Liver (tissue), 9 donors: ENCODE measurements around the gene DPH2. TPM values are rescaled to one million over a fixed set of nuclear protein-coding genes. Genes with fewer than 3 reads are reported as not detected.
A peak's percentile ranks its signal among the peaks of the same experiment; 100 is the strongest.

Source experiments
- DNase-seq: peaks from one replicate; pipeline ENCODE4 v3.0.0-alpha.2; 2017; ENCODE audit warnings: low spot score
- H3K27ac ChIP-seq, 2 donors: one replicate each; pipeline ENCODE4 v1.7.0; 2013; ENCODE audit warnings: inconsistent platforms in 2 of 2, low read length in 2 of 2, control low read depth in 1 of 2, low read depth in 1 of 2, mild to moderate bottlenecking in 1 of 2
- H3K27me3 ChIP-seq, 4 donors: one replicate each; pipeline versions ENCODE4 v1.6.1 to v1.7.0; 2013; ENCODE audit warnings: low read length in 3 of 4, inconsistent platforms in 1 of 4, mild to moderate bottlenecking in 1 of 4, moderate library complexity in 1 of 4; ENCODE audit not compliant: control insufficient read depth in 4 of 4, insufficient read depth in 4 of 4
- H3K36me3 ChIP-seq, 4 donors: one replicate each; pipeline versions ENCODE4 v1.6.1 to v1.7.0; 2013; ENCODE audit warnings: low read length in 3 of 4, mild to moderate bottlenecking in 3 of 4, low read depth in 1 of 4, moderate library complexity in 1 of 4; ENCODE audit not compliant: control insufficient read depth in 4 of 4, insufficient read depth in 3 of 4
- H3K4me1 ChIP-seq, 4 donors: one replicate each; pipeline versions ENCODE4 v1.6.1 to v1.7.0; 2013; ENCODE audit warnings: low read length in 3 of 4, mild to moderate bottlenecking in 3 of 4, moderate library complexity in 1 of 4; ENCODE audit not compliant: control insufficient read depth in 4 of 4, insufficient read depth in 4 of 4
- H3K4me3 ChIP-seq, 3 donors: one replicate each; pipeline versions ENCODE4 v1.6.1 to v1.7.0; 2013; ENCODE audit warnings: low read length in 3 of 3, control low read depth in 1 of 3, low read depth in 1 of 3, mild to moderate bottlenecking in 1 of 3
- H3K9ac ChIP-seq, 2 donors: one replicate each; pipeline ENCODE4 v1.7.0; 2013; ENCODE audit warnings: low read length in 2 of 2, mild to moderate bottlenecking in 2 of 2, moderate library complexity in 2 of 2, control low read depth in 1 of 2, low read depth in 1 of 2
- H3K9me3 ChIP-seq, 4 donors: one replicate each; pipeline versions ENCODE4 v1.6.1 to v1.7.0; 2013; ENCODE audit warnings: low read length in 3 of 4; ENCODE audit not compliant: control insufficient read depth in 4 of 4
- ATF3 ChIP-seq: IDR thresholded peaks from 2 replicates; pipeline ENCODE4 v1.6.1; 2016; ENCODE audit warnings: antibody characterized with exemption
- CTCF ChIP-seq: fragments of 150-350 bp; IDR thresholded peaks from 2 replicates; pipeline ENCODE4 v1.5.1; 2017; ENCODE audit warnings: improper control_type of control experiment, low read depth, low read length; ENCODE audit not compliant: missing input control
- EGR1 ChIP-seq, 2 donors: IDR thresholded peaks; 2 replicates each; pipeline ENCODE4 v1.6.1; 2016 to 2018; ENCODE audit warnings: antibody characterized with exemption in 2 of 2, low read depth in 2 of 2
- FOXA1 ChIP-seq: IDR thresholded peaks from 2 replicates; pipeline ENCODE4 v1.6.1; 2016; ENCODE audit warnings: antibody characterized with exemption
- GABPA ChIP-seq, 2 donors: IDR thresholded peaks in 1 of 2; conservative IDR thresholded peaks in 1 of 2; 2 replicates each; pipeline ENCODE4 v1.6.1; 2016; ENCODE audit warnings: antibody characterized with exemption in 2 of 2, mild to moderate bottlenecking in 1 of 2, moderate library complexity in 1 of 2
- HNF4A ChIP-seq, 2 donors: conservative IDR thresholded peaks; 2 replicates each; pipeline ENCODE4 v1.6.1; 2016; ENCODE audit warnings: antibody characterized with exemption in 2 of 2, mild to moderate bottlenecking in 2 of 2
- HNF4G ChIP-seq: IDR thresholded peaks from 2 replicates; pipeline ENCODE4 v1.6.1; 2016; ENCODE audit warnings: antibody characterized with exemption
- JUND ChIP-seq, 2 donors: IDR thresholded peaks; 2 replicates each; pipeline ENCODE4 v1.6.1; 2016; ENCODE audit warnings: antibody characterized with exemption in 2 of 2
- MAX ChIP-seq: IDR thresholded peaks from 2 replicates; pipeline ENCODE4 v1.6.1; 2016; ENCODE audit warnings: antibody characterized with exemption
- NR2F2 ChIP-seq: IDR thresholded peaks from 2 replicates; pipeline ENCODE4 v1.6.1; 2016; ENCODE audit warnings: antibody characterized with exemption
- REST ChIP-seq: IDR thresholded peaks from 2 replicates; pipeline ENCODE4 v1.6.1; 2016; ENCODE audit warnings: antibody characterized with exemption, mild to moderate bottlenecking
- RXRA ChIP-seq, 2 donors: IDR thresholded peaks; 2 replicates each; pipeline ENCODE4 v1.6.1; 2017 to 2018; ENCODE audit warnings: antibody characterized with exemption in 2 of 2, mild to moderate bottlenecking in 1 of 2
- SP1 ChIP-seq: IDR thresholded peaks from 2 replicates; pipeline ENCODE4 v1.6.1; 2018; ENCODE audit warnings: antibody characterized with exemption, mild to moderate bottlenecking
- TAF1 ChIP-seq: conservative IDR thresholded peaks from 2 replicates; pipeline ENCODE4 v1.6.1; 2016; ENCODE audit warnings: antibody characterized with exemption, mild to moderate bottlenecking
- YY1 ChIP-seq: IDR thresholded peaks from 2 replicates; pipeline ENCODE4 v1.6.1; 2016; ENCODE audit warnings: antibody characterized with exemption, mild to moderate bottlenecking
- WGBS: extraction: QIAGEN DNeasy Blood & Tissue Kit; methylation state at CpG from one replicate; pipeline ENCODE4 v1.1.7; 2013; 5-methylcytosine and 5-hydroxymethylcytosine counted together
- polyA plus RNA-seq, 2 donors: library from polyadenylated mRNA; stranded (reverse) in 1 of 2; unstranded in 1 of 2; fragments of 200-250 nt in 1 of 2; fragments of >200 nt in 1 of 2; fragmentation: Nextera tagmentation in 1 of 2; extraction: Ambion mirVana in 1 of 2; gene quantifications; one replicate each; pipeline versions ENCODE4 v1.2.1 to v1.2.3, GENCODE V29; 2013 to 2015
- total RNA-seq, 2 donors: library from RNA; depleted of rRNA; stranded (reverse); fragments of >200 nt; gene quantifications; one replicate each; pipeline ENCODE4 v1.2.3, GENCODE V29; 2014
- donor health status: healthy.
- donor health status: healthy.
- donor health status: healthy.
- donor health status: healthy.
- donor health status: healthy.

Gene DPH2
- total and polyA plus RNA-seq, 4 donors = 9.3 to 20.9 (median 15.4) TPM

- peaks cover 5 to 21% (median 12%) of the 10 kb centered on the region in 4 donors for H3K36me3 ChIP-seq
- H3K27ac ChIP-seq = peak overlapping the region in 1 of 2 donors; percentile 96
- H3K9ac ChIP-seq = peak overlapping the region in 1 of 2 donors; percentile 91
- WGBS = 90% methylated on average over 4 of the region's 4 CpGs
- no peak for DNase-seq
- no peaks in the 10 kb centered on the region for H3K27me3 ChIP-seq
- peak overlapping the region; percentile 88 to 93 (median 88) for H3K4me3 ChIP-seq
- no peaks in the 10 kb centered on the region for H3K9me3 ChIP-seq
- no peak for TF ChIP-seq SP1
- no peak for TF ChIP-seq EGR1 (IDR thresholded peaks at IDR 0.05; ENCODE audit: low read depth in 2 of 2)
- no peak for TF ChIP-seq JUND (IDR thresholded peaks at IDR 0.05)
- TF ChIP-seq TAF1 = no peak
- no peak for TF ChIP-seq FOXA1
- no peak for TF ChIP-seq HNF4G
- no peak for TF ChIP-seq REST
- H3K4me1 ChIP-seq = peaks cover 9 to 58% (median 45%) of the 10 kb centered on the region in 4 donors
These were observed 6.2 kb downstream of the DPH2 start for GRCh38 chr1:43976045-43976444.

GRCh38 chr1:43976890-43977289 lies 7.1 kb downstream of the DPH2 start:
- Histone ChIP-seq H3K9me3 (no peaks in the 10 kb centered on the region), H3K36me3 (peaks cover 5 to 20% (median 12%) of the 10 kb centered on the region in 4 donors), H3K4me1 (peaks cover 9 to 58% (median 45%) of the 10 kb centered on the region in 4 donors), H3K27me3 (no peaks in the 10 kb centered on the region), H3K27ac (no peak overlapping the region), H3K9ac (no peak overlapping the region), H3K4me3 (no peak overlapping the region)
- TF ChIP-seq SP1 (no peak), ATF3 (no peak), HNF4G (no peak), NR2F2 (no peak), RXRA (IDR thresholded peaks at IDR 0.05) (no peak), FOXA1 (no peak), YY1 (no peak), TAF1 (no peak), MAX (no peak), JUND (IDR thresholded peaks at IDR 0.05) (no peak), GABPA (IDR thresholded peaks at IDR 0.05 in 1 of 2, conservative IDR thresholded peaks at IDR 0.05 in 1 of 2) (no peak), EGR1 (IDR thresholded peaks at IDR 0.05; ENCODE audit: low read depth in 2 of 2) (no peak), CTCF (no peak), HNF4A (conservative IDR thresholded peaks at IDR 0.05) (no peak)
- DNase-seq = no peak
- 93% methylated on average over 8 of the region's 8 CpGs for WGBS
